HepG2 (cell line): ENCODE data around the gene PAIP2. TPM values are rescaled to one million over a fixed set of nuclear protein-coding genes. Genes with fewer than 3 reads are reported as not detected.

Source experiments
- ATAD3A ChIP-seq: sonication (generic); formaldehyde crosslinking; IDR thresholded peaks from 2 replicates; pipeline ENCODE4 v1.4.0; 2020; ENCODE audit warnings: missing genetic modification reagents
- DRAP1 ChIP-seq: IDR thresholded peaks from 2 replicates; pipeline ENCODE4 v1.6.1; 2016; ENCODE audit warnings: missing genetic modification reagents, missing compliant biosample characterization
- FOXA3 ChIP-seq: IDR thresholded peaks from 2 replicates; pipeline ENCODE4 v1.6.1; 2016; ENCODE audit warnings: missing genetic modification reagents, missing compliant biosample characterization
- FOXC1 ChIP-seq: sonication (generic); formaldehyde crosslinking; IDR thresholded peaks from 2 replicates; pipeline ENCODE4 v1.8.0; 2022; ENCODE audit warnings: mild to moderate bottlenecking, missing genetic modification reagents, borderline replicate concordance
- GLMP ChIP-seq: sonication (generic); formaldehyde crosslinking; IDR thresholded peaks from 2 replicates; pipeline ENCODE4 v1.9.0; 2021; ENCODE audit warnings: missing genetic modification reagents, mild to moderate bottlenecking, borderline replicate concordance
- MEIS1 ChIP-seq: sonication (generic); formaldehyde crosslinking; IDR thresholded peaks from 2 replicates; pipeline ENCODE4 v1.9.0; 2021; ENCODE audit warnings: mild to moderate bottlenecking, missing genetic modification reagents, moderate library complexity, borderline replicate concordance
- MIXL1 ChIP-seq: IDR thresholded peaks from 2 replicates; pipeline ENCODE4 v1.6.1; 2016
- NFKB2 ChIP-seq: sonication (generic); formaldehyde crosslinking; IDR thresholded peaks from 2 replicates; pipeline ENCODE4 v1.4.0; 2020; ENCODE audit warnings: missing genetic modification reagents, borderline replicate concordance
- PCBP1 ChIP-seq: fragments of 200-400 bp; formaldehyde crosslinking; IDR thresholded peaks from 2 replicates; pipeline ENCODE4 v1.6.1; 2017; ENCODE audit warnings: mild to moderate bottlenecking, low read depth, low read length, borderline replicate concordance
- SRSF9 ChIP-seq: fragments of 200-400 bp; formaldehyde crosslinking; IDR thresholded peaks from 2 replicates; pipeline ENCODE4 v1.6.1; 2018; ENCODE audit warnings: borderline replicate concordance, mild to moderate bottlenecking, low read depth, low read length; ENCODE audit not compliant: insufficient read depth, poor library complexity, severe bottlenecking
- STAG1 ChIP-seq: sonication (generic); formaldehyde crosslinking; IDR thresholded peaks from 2 replicates; pipeline ENCODE4 v1.4.0; 2020; ENCODE audit warnings: missing genetic modification reagents
- ZNF138 ChIP-seq: sonication (generic); formaldehyde crosslinking; IDR thresholded peaks from 2 replicates; pipeline ENCODE4 v1.5.0; 2020; ENCODE audit warnings: mild to moderate bottlenecking, low read depth, missing genetic modification reagents
- ZNF367 ChIP-seq: sonication (generic); formaldehyde crosslinking; IDR thresholded peaks from 2 replicates; pipeline ENCODE4 v1.4.0; 2020; ENCODE audit warnings: missing genetic modification reagents, borderline replicate concordance
- ZNF468 ChIP-seq: sonication (generic); formaldehyde crosslinking; IDR thresholded peaks from 2 replicates; pipeline ENCODE4 v1.8.0; 2022; ENCODE audit warnings: mild to moderate bottlenecking, moderate library complexity, missing genetic modification reagents
- ZNF503 ChIP-seq: sonication (generic); formaldehyde crosslinking; IDR thresholded peaks from 2 replicates; pipeline ENCODE4 v1.4.0; 2020; ENCODE audit warnings: missing genetic modification reagents
- ZNF652 ChIP-seq: IDR thresholded peaks from 2 replicates; pipeline ENCODE4 v1.6.1; 2016; ENCODE audit warnings: low read depth, borderline replicate concordance
- ZNF678 ChIP-seq: sonication (generic); formaldehyde crosslinking; IDR thresholded peaks from 2 replicates; pipeline ENCODE4 v1.4.0; 2020; ENCODE audit warnings: mild to moderate bottlenecking, missing genetic modification reagents
- ZSCAN5A ChIP-seq: sonication (generic); formaldehyde crosslinking; IDR thresholded peaks from 2 replicates; pipeline ENCODE4 v1.8.0; 2022; ENCODE audit warnings: mild to moderate bottlenecking, missing genetic modification reagents, borderline replicate concordance
- polyA plus RNA-seq, 8 experiments: library from polyadenylated mRNA; depleted of rRNA in 3 of 8; stranded (reverse) in 7 of 8; unstranded in 1 of 8; fragments of >200 nt; fragmentation: Illumina TruSeq in 4 of 8; extraction: Trizol in 4 of 8; gene quantifications; 2 replicates each; pipeline versions ENCODE4 v1.2.1 to v1.2.3, GENCODE V29; 2011 to 2016; ENCODE audit warnings: low read depth in 4 of 8, missing spikeins in 1 of 8, mixed read lengths in 1 of 8; ENCODE audit not compliant: insufficient read depth in 1 of 8
- total RNA-seq, 5 experiments: library from RNA; depleted of rRNA; stranded (reverse); fragments of >200 nt; fragmentation: Illumina TruSeq; extraction: Trizol; gene quantifications; 2 replicates each; pipeline ENCODE4 v1.2.3, GENCODE V29; 2016; ENCODE audit warnings: low read depth in 1 of 5
- TF ChIP-seq, protein P1 (sequence below): sonication (generic); formaldehyde crosslinking; conservative IDR thresholded peaks from 2 replicates; pipeline ENCODE4 v1.4.0; 2020; ENCODE audit warnings: mild to moderate bottlenecking, missing genetic modification reagents, moderate library complexity

The PAIP2 gene
- total and polyA plus RNA-seq, 2 of the 13 experiments (the other 11 are each of a cell fraction or from before 2014, with no cell fraction given): 61.5 to 76.3 TPM

DNA sequence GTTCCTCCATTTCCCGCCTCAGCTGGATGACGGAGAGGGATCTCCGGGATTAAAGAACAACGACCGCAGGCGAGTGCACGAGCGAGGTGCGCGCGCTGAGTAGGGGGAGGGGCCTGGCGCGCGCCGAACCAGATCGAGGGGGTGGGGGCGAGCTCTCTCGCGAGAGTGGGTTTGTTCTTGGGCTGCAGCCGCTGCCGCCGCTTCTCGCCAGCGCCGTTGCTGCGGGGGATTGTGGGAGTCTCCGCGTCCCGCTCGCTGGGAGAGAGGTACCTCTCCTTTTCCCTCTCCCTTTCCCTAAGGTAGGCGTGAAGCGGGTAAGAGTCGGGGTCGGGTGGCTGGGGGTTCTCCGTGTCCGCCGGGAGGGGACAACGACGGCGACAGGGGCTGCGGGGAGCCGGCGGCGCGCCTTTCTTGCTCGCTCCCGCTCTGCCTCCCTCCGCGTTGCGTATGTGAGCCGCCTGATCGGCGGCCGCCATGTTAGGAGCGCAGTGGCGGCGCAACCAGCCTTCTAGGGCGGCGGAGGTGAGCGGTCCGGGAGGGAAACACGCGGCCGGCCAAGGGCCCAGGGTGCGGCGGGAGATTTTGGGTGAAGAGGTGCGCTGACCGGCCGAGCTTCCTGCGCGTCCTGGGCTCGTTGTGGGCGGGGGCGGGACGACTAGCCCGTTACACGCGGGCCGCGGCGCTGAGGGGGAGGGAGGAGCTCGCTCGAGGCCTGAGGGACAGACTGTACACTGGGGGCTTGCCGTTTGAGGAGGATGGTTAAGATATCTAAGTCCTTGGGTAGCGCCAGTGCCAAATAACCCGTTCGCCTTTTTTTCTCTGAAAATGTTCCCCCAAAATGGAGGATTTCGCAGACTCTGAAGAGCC lies 47.9 kb upstream of the PAIP2 start, which contains the start of gene MATR3 (continued):
- TF ChIP-seq ZNF367 (CRISPR knock-in tag) (peak; percentile 32; the same call in 1 of the 2 replicates), ZSCAN5A (no peak), STAG1 (CRISPR knock-in tag) (no peak), ATAD3A (CRISPR knock-in tag) (no peak), ZNF503 (CRISPR knock-in tag) (peak; percentile 50; the same call in 1 of the 2 replicates), SRSF9 (no peak), NFKB2 (CRISPR knock-in tag) (peak; percentile 57; the same call in 1 of the 2 replicates), DRAP1 (CRISPR knock-in tag) (peak; percentile 77), PCBP1 (peak; percentile 49; the same call in 1 of the 2 replicates), GLMP (CRISPR knock-in tag) (no peak), MIXL1 (peak; percentile 49; the same call in 1 of the 2 replicates), ZNF652 (CRISPR knock-in tag) (0 out of 2 replicates have a peak, but pooled peaks have one; percentile 12), MEIS1 (CRISPR knock-in tag) (peak; percentile 54; the same call in 1 of the 2 replicates), ZNF138 (peak; percentile 89; the same call in 1 of the 2 replicates), FOXC1 (no peak; the same call in 1 of the 2 replicates), ZNF678 (CRISPR knock-in tag) (no peak), ZNF468 (CRISPR knock-in tag) (0 out of 2 replicates have a peak, but pooled peaks have one; percentile 26), FOXA3 (CRISPR knock-in tag) (peak; percentile 38; the same call in 1 of the 2 replicates)
- TF ChIP-seq, protein P1, sequence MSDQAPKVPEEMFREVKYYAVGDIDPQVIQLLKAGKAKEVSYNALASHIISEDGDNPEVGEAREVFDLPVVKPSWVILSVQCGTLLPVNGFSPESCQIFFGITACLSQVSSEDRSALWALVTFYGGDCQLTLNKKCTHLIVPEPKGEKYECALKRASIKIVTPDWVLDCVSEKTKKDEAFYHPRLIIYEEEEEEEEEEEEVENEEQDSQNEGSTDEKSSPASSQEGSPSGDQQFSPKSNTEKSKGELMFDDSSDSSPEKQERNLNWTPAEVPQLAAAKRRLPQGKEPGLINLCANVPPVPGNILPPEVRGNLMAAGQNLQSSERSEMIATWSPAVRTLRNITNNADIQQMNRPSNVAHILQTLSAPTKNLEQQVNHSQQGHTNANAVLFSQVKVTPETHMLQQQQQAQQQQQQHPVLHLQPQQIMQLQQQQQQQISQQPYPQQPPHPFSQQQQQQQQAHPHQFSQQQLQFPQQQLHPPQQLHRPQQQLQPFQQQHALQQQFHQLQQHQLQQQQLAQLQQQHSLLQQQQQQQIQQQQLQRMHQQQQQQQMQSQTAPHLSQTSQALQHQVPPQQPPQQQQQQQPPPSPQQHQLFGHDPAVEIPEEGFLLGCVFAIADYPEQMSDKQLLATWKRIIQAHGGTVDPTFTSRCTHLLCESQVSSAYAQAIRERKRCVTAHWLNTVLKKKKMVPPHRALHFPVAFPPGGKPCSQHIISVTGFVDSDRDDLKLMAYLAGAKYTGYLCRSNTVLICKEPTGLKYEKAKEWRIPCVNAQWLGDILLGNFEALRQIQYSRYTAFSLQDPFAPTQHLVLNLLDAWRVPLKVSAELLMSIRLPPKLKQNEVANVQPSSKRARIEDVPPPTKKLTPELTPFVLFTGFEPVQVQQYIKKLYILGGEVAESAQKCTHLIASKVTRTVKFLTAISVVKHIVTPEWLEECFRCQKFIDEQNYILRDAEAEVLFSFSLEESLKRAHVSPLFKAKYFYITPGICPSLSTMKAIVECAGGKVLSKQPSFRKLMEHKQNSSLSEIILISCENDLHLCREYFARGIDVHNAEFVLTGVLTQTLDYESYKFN: peak; percentile 63; the same call in 1 of the 2 replicates
